Neural cell (in vitro differentiated cells): ENCODE data around the gene SLC6A2. TPM values are rescaled to one million over a fixed set of nuclear protein-coding genes. Genes with fewer than 3 reads are reported as not detected.

ENCODE experiments used
- H2AFZ ChIP-seq: fragments of 200-600, 300-800 bp; sonication (generic), shearing (Covaris generic); 2 replicates; pipeline ENCODE4 v1.6.0; 2014; ENCODE audit warnings: low read depth, mild to moderate bottlenecking, antibody characterized with exemption, low read length, moderate library complexity
- H3F3A ChIP-seq: fragments of 200-600 bp; shearing (Covaris generic); 2 replicates; pipeline ENCODE4 v1.6.1; 2016; ENCODE audit warnings: mild to moderate bottlenecking, moderate library complexity, mixed read lengths, antibody characterized with exemption, low read length; ENCODE audit not compliant: insufficient read depth, poor library complexity, severe bottlenecking
- H3K27ac ChIP-seq: fragments of 200-600, 300-800 bp; sonication (generic), shearing (Covaris generic); 2 replicates; pipeline ENCODE4 v1.5.1; 2014; ENCODE audit warnings: mild to moderate bottlenecking, low read length, moderate library complexity
- H3K27me3 ChIP-seq: fragments of 300-800, 200-600 bp; sonication (generic), shearing (Covaris generic); 2 replicates; pipeline ENCODE4 v1.6.0; 2014; ENCODE audit warnings: mild to moderate bottlenecking, low read depth, low read length, moderate library complexity; ENCODE audit not compliant: insufficient read depth
- H3K36me3 ChIP-seq: fragments of 300-800, 200-600 bp; sonication (generic), shearing (Covaris generic); 2 replicates; pipeline ENCODE4 v1.5.1; 2014; ENCODE audit warnings: mild to moderate bottlenecking, antibody characterized with exemption, low read length, moderate library complexity; ENCODE audit not compliant: insufficient read depth
- H3K4me2 ChIP-seq: fragments of 300-800, 200-600 bp; sonication (generic), shearing (Covaris generic); 2 replicates; pipeline ENCODE4 v1.6.0; 2014; ENCODE audit warnings: mild to moderate bottlenecking, low read length
- H3K4me3 ChIP-seq: fragments of 300-800, 200-600 bp; sonication (generic), shearing (Covaris generic); 2 replicates; pipeline ENCODE4 v1.5.1; 2014; ENCODE audit warnings: mild to moderate bottlenecking, low read length, moderate library complexity
- H3K79me2 ChIP-seq: fragments of 200-600 bp; shearing (Covaris generic); replicated peaks from 2 replicates; pipeline ENCODE4 v1.6.0; 2014; ENCODE audit warnings: mild to moderate bottlenecking, low read length, moderate library complexity; ENCODE audit not compliant: insufficient read depth
- H3K9ac ChIP-seq: fragments of 300-800, 200-600 bp; sonication (generic), shearing (Covaris generic); 2 replicates; pipeline ENCODE4 v1.6.1; 2016; ENCODE audit warnings: mild to moderate bottlenecking, low read length, mixed read lengths
- H3K9me2 ChIP-seq: fragments of 200-600 bp; shearing (Covaris generic); 2 replicates; pipeline ENCODE4 v1.6.1; 2016; ENCODE audit warnings: mild to moderate bottlenecking, low read length, mixed read lengths; ENCODE audit not compliant: insufficient read depth
- H3K9me3 ChIP-seq: fragments of 200-600, 300-800 bp; sonication (generic), shearing (Covaris generic); 2 replicates; pipeline ENCODE4 v1.6.1; 2016; ENCODE audit warnings: mild to moderate bottlenecking, mixed run types, low read length, moderate library complexity, mixed read lengths
- H4K20me1 ChIP-seq: fragments of 200-600 bp; shearing (Covaris generic); 2 replicates; pipeline ENCODE4 v1.6.1; 2016; ENCODE audit warnings: mild to moderate bottlenecking, mixed run types; ENCODE audit not compliant: insufficient read depth
- EP300 ChIP-seq: fragments of 450-650 bp; conservative IDR thresholded peaks from 2 replicates; pipeline ENCODE4 v1.6.1; 2014; ENCODE audit warnings: antibody characterized with exemption, mild to moderate bottlenecking, moderate library complexity; ENCODE audit not compliant: poor library complexity, severe bottlenecking
- EZH2 ChIP-seq: fragments of 200-600, 300-800 bp; shearing (Covaris generic), sonication (generic); IDR thresholded peaks from 2 replicates; pipeline ENCODE4 v1.6.1; 2014; ENCODE audit warnings: antibody characterized with exemption, low read length, borderline replicate concordance, mild to moderate bottlenecking; ENCODE audit not compliant: insufficient read depth, poor library complexity, severe bottlenecking
- MXI1 ChIP-seq: fragments of 450-650 bp; conservative IDR thresholded peaks from 2 replicates; pipeline ENCODE4 v1.6.1; 2014; ENCODE audit warnings: antibody characterized with exemption, mild to moderate bottlenecking; ENCODE audit not compliant: poor library complexity, severe bottlenecking
- POLR2AphosphoS5 ChIP-seq: IDR thresholded peaks from 2 replicates; pipeline ENCODE4 v1.6.1; 2012
- RAD21 ChIP-seq: fragments of 450-650 bp; conservative IDR thresholded peaks from 2 replicates; pipeline ENCODE4 v1.6.1; 2014; ENCODE audit warnings: antibody characterized with exemption, mild to moderate bottlenecking, moderate library complexity
- REST ChIP-seq: IDR thresholded peaks from 2 replicates; pipeline ENCODE4 v1.6.1; 2012; ENCODE audit warnings: borderline replicate concordance
- SMC3 ChIP-seq: fragments of 450-650 bp; conservative IDR thresholded peaks from 2 replicates; pipeline ENCODE4 v1.6.1; 2014; ENCODE audit warnings: antibody characterized with exemption, mild to moderate bottlenecking, moderate library complexity; ENCODE audit not compliant: poor library complexity
- TAF1 ChIP-seq: IDR thresholded peaks from 2 replicates; pipeline ENCODE4 v1.6.1; 2012; ENCODE audit warnings: low read depth
- polyA plus RNA-seq: library from polyadenylated mRNA; depleted of rRNA; stranded (reverse); fragments of >200 nt; gene quantifications from 2 replicates; pipeline ENCODE4 v1.2.3, GENCODE V29; 2014
- TF ChIP-seq, protein P1 (sequence below): fragments of 450-650 bp; IDR thresholded peaks from 2 replicates; pipeline ENCODE4 v1.5.1; 2014; ENCODE audit warnings: antibody characterized with exemption, mild to moderate bottlenecking, moderate library complexity; ENCODE audit not compliant: poor library complexity, severe bottlenecking

Gene SLC6A2
- polyA plus RNA-seq, 1 donor from 2014 or later, result not detected

DNA sequence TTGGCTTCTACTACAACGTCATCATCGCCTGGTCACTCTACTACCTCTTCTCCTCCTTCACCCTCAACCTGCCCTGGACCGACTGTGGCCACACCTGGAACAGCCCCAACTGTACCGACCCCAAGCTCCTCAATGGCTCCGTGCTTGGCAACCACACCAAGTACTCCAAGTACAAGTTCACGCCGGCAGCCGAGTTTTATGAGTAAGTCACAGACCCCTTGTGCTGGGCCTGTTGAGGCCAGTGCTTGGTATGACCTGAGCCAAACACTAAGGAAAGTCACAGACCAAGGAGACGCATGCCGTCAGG lies 16.1 kb downstream of the SLC6A2 start:
- Histone ChIP-seq H3K9me2 (no peaks in the 10 kb centered on the region), H2AFZ (no peak overlapping the region), H4K20me1 (no peaks in the 10 kb centered on the region), H3K27ac (no peak overlapping the region), H3K36me3 (no peaks in the 10 kb centered on the region), H3K27me3 (no peaks in the 10 kb centered on the region), H3F3A (no peaks in the 10 kb centered on the region), H3K79me2 (no peaks in the 10 kb centered on the region), H3K9ac (no peak overlapping the region), H3K4me2 (no peak overlapping the region), H3K9me3 (no peaks in the 10 kb centered on the region), H3K4me3 (no peak overlapping the region)
- no peak for TF ChIP-seq SMC3
- TF ChIP-seq RAD21, result no peak
- TF ChIP-seq POLR2AphosphoS5, result no peak
- TF ChIP-seq MXI1, result no peak
- no peak for TF ChIP-seq EP300
- no peak for TF ChIP-seq EZH2
- no peak for TF ChIP-seq TAF1
- TF ChIP-seq REST, result no peak
- TF ChIP-seq, protein P1, sequence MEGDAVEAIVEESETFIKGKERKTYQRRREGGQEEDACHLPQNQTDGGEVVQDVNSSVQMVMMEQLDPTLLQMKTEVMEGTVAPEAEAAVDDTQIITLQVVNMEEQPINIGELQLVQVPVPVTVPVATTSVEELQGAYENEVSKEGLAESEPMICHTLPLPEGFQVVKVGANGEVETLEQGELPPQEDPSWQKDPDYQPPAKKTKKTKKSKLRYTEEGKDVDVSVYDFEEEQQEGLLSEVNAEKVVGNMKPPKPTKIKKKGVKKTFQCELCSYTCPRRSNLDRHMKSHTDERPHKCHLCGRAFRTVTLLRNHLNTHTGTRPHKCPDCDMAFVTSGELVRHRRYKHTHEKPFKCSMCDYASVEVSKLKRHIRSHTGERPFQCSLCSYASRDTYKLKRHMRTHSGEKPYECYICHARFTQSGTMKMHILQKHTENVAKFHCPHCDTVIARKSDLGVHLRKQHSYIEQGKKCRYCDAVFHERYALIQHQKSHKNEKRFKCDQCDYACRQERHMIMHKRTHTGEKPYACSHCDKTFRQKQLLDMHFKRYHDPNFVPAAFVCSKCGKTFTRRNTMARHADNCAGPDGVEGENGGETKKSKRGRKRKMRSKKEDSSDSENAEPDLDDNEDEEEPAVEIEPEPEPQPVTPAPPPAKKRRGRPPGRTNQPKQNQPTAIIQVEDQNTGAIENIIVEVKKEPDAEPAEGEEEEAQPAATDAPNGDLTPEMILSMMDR, result no peak

GRCh38 chr16:55672471-55672870 lies 16.7 kb downstream of the SLC6A2 start:
- H4K20me1 ChIP-seq, result no peaks in the 10 kb centered on the region
- H3K79me2 ChIP-seq, result no peaks in the 10 kb centered on the region
- TF ChIP-seq POLR2AphosphoS5 (no peak), REST (no peak), SMC3 (no peak), TAF1 (no peak), RAD21 (no peak), MXI1 (no peak), EP300 (no peak), EZH2 (no peak)
- TF ChIP-seq, protein P1, result no peak
- H3K9me3 ChIP-seq, result no peaks in the 10 kb centered on the region
- H3K36me3 ChIP-seq, result no peaks in the 10 kb centered on the region
- no peaks in the 10 kb centered on the region for H3K9me2 ChIP-seq
- H3K4me3 ChIP-seq, result no peak overlapping the region
- H3K4me2 ChIP-seq, result no peak overlapping the region
- no peak overlapping the region for H3K9ac ChIP-seq
- H3K27me3 ChIP-seq, result no peaks in the 10 kb centered on the region
- H2AFZ ChIP-seq, result no peak overlapping the region
- H3F3A ChIP-seq, result no peaks in the 10 kb centered on the region
- no peak overlapping the region for H3K27ac ChIP-seq
